B cell (primary cell): ENCODE data around the gene WFS1. TPM values are rescaled to one million over a fixed set of nuclear protein-coding genes. Genes with fewer than 3 reads are reported as not detected.

Experiments used
- ATAC-seq: fragments of 200-7000 bp; cut with Tn5 transposase; one replicate; pipeline ENCODE4 v1.10.0; 2021; ENCODE audit warnings: low read depth, mild to moderate bottlenecking, moderate number of reproducible peaks, moderate library complexity
- CTCF ChIA-PET: fragments of 350-600 bp; sonication (Branson Sonifier 250); formaldehyde crosslinking; loops from one replicate; lab custom pipeline; 2021; ENCODE audit warnings: antibody characterized with exemption, inconsistent platforms; lab: Charles Lee
- POLR2A ChIA-PET: fragments of 350-600 bp; sonication (Branson Sonifier 250); formaldehyde crosslinking; loops from one replicate; lab custom pipeline; 2021; ENCODE audit warnings: antibody characterized with exemption; lab: Charles Lee
- DNase-seq: peaks from one replicate; pipeline ENCODE4 v3.0.0; 2013
- H2AFZ ChIP-seq: 2 replicates; pipeline ENCODE4 v1.6.1; 2012; ENCODE audit warnings: mild to moderate bottlenecking, low read depth, low read length; ENCODE audit not compliant: insufficient read depth, poor library complexity, severe bottlenecking
- H3K27ac ChIP-seq, 2 donors: 1 replicate in 1 of 2; 2 replicates in 1 of 2; pipeline ENCODE4 v1.5.1; 2012 to 2013; ENCODE audit warnings: low read length in 2 of 2, mild to moderate bottlenecking in 2 of 2, moderate library complexity in 1 of 2
- H3K27me3 ChIP-seq, 4 experiments: fragments of 200-600 bp in 1 of 4; sonication (generic) in 1 of 4; replicated peaks in 1 of 4; 1 replicate in 2 of 4; 2 replicates in 2 of 4; pipeline versions ENCODE4 v1.6.1 to v1.7.0; 2013 to 2016; ENCODE audit warnings: low read length in 3 of 4, mild to moderate bottlenecking in 2 of 4, mixed read lengths in 1 of 4, moderate library complexity in 1 of 4; ENCODE audit not compliant: insufficient read depth in 4 of 4, control insufficient read depth in 3 of 4; ENCODE audit errors: control extremely low read depth in 1 of 4
- H3K36me3 ChIP-seq, 2 experiments: replicated peaks in 1 of 2; 1 replicate in 1 of 2; 2 replicates in 1 of 2; pipeline versions ENCODE4 v1.6.1 to v1.7.1; 2013; ENCODE audit warnings: low read length in 1 of 2; ENCODE audit not compliant: insufficient read depth in 2 of 2, control insufficient read depth in 1 of 2; ENCODE audit errors: control extremely low read depth in 1 of 2, extremely low read depth in 1 of 2
- H3K4me1 ChIP-seq, 2 donors: fragments of 200-600 bp in 1 of 2; sonication (generic) in 1 of 2; 1 replicate in 1 of 2; 2 replicates in 1 of 2; pipeline versions ENCODE4 v1.5.1 to v1.6.1; 2013 to 2017; ENCODE audit warnings: low read length in 2 of 2; ENCODE audit not compliant: control insufficient read depth in 2 of 2, insufficient read depth in 2 of 2
- H3K4me2 ChIP-seq: replicated peaks from 2 replicates; pipeline ENCODE3; 2012; ENCODE audit warnings: mild to moderate bottlenecking, low read depth, low read length; ENCODE audit not compliant: poor library complexity, severe bottlenecking
- H3K4me3 ChIP-seq, 5 experiments: fragments of 200-600 bp in 1 of 5; sonication (generic) in 1 of 5; 1 replicate in 3 of 5; 2 replicates in 2 of 5; pipeline versions ENCODE4 v1.5.1 to v1.7.0; 2011 to 2016; ENCODE audit warnings: low read length in 4 of 5, mild to moderate bottlenecking in 4 of 5, low read depth in 2 of 5, control low read depth in 1 of 5, moderate library complexity in 1 of 5; ENCODE audit not compliant: insufficient read depth in 1 of 5; ENCODE audit errors: control extremely low read depth in 1 of 5, extremely low read depth in 1 of 5
- H3K79me2 ChIP-seq: fragments of 200-600 bp; sonication (generic); one replicate; pipeline ENCODE4 v1.6.0; 2016; ENCODE audit warnings: low read length; ENCODE audit not compliant: control insufficient read depth, insufficient read depth
- H3K9ac ChIP-seq: fragments of 200-600 bp; sonication (generic); 2 replicates; pipeline ENCODE4 v1.6.1; 2017; ENCODE audit warnings: mild to moderate bottlenecking, low read length, moderate library complexity
- H3K9me3 ChIP-seq, 3 donors: one replicate each; pipeline versions ENCODE4 v1.6.1 to v1.7.1; 2013; ENCODE audit warnings: low read length in 2 of 3; ENCODE audit not compliant: control insufficient read depth in 2 of 3, insufficient read depth in 1 of 3; ENCODE audit errors: control extremely low read depth in 1 of 3
- H4K20me1 ChIP-seq: 2 replicates; pipeline ENCODE4 v1.6.0; 2012; ENCODE audit warnings: mild to moderate bottlenecking, low read length; ENCODE audit not compliant: insufficient read depth, control insufficient read depth, poor library complexity, severe bottlenecking
- H3K27ac Mint-ChIP-seq: one replicate; pipeline ENCODE4 v1.8.0; 2021; ENCODE audit warnings: mixed read lengths
- H3K27me3 Mint-ChIP-seq: one replicate; pipeline ENCODE4 v1.8.0; 2021; ENCODE audit warnings: mixed read lengths
- H3K4me1 Mint-ChIP-seq: one replicate; pipeline ENCODE4 v1.8.0; 2021; ENCODE audit warnings: mixed read lengths
- H3K4me3 Mint-ChIP-seq: one replicate; pipeline ENCODE4 v1.8.0; 2021; ENCODE audit warnings: mixed read lengths
- H3K9me3 Mint-ChIP-seq: one replicate; pipeline ENCODE4 v1.8.0; 2022; ENCODE audit warnings: mixed read lengths; ENCODE audit not compliant: insufficient read depth
- CTCF ChIP-seq: fragments of 200-600 bp; IDR thresholded peaks from one replicate; pipeline ENCODE4 v1.8.0; 2022; ENCODE audit warnings: antibody characterized with exemption, mild to moderate bottlenecking
- EZH2 ChIP-seq: IDR thresholded peaks from 2 replicates; pipeline ENCODE4 v1.6.1; 2012; ENCODE audit warnings: borderline replicate concordance, low read depth, mild to moderate bottlenecking, moderate library complexity, low read length; ENCODE audit not compliant: insufficient read depth, poor library complexity, severe bottlenecking
- WGBS: methylation state at CpG from one replicate; pipeline ENCODE4 v1.1.5; 2013; ENCODE audit warnings: missing lambda C conversion rate; ENCODE audit not compliant: insufficient coverage; 5-methylcytosine and 5-hydroxymethylcytosine counted together
- intact Hi-C: fragments of 100-400 bp; cut with micrococcal nuclease; formaldehyde crosslinking; loops from one replicate; pipeline ENCODE4 v1.10.0; 2022
- polyA plus RNA-seq: library from polyadenylated mRNA; depleted of rRNA; stranded (reverse); fragments of >200 nt; gene quantifications from 2 replicates; pipeline ENCODE4 v1.2.3, GENCODE V29; 2012
- total RNA-seq, 2 donors: library from RNA; stranded (reverse); fragments of 120-200 nt in 1 of 2; gene quantifications; 1 replicate in 1 of 2; 2 replicates in 1 of 2; pipeline versions ENCODE4 v1.2.3 to v1.2.4, GENCODE V29; 2013 to 2022

The WFS1 gene
- total and polyA plus RNA-seq, 2 donors (not counting 1 experiment from before 2014, with no cell fraction given): 5.8 to 6.7 TPM

- no peaks in the 10 kb centered on the region for H3K4me1 Mint-ChIP-seq
- no peak for DNase-seq
- CTCF ChIA-PET: interaction anchor here (0.9 kb wide), 1 partner anchor 21 kb away, joined by 4 read pairs; no protein-coding TSS in a partner anchor
- no peak overlapping the region for H3K4me3 ChIP-seq
- 81% methylated on average over 15 of the region's 18 CpGs for WGBS
- H3K79me2 ChIP-seq: no peaks in the 10 kb centered on the region
- POLR2A ChIA-PET: no interaction called here
- no peak overlapping the region for H3K4me2 ChIP-seq
- no peak overlapping the region for H2AFZ ChIP-seq
- intact Hi-C loops: no loop called here
- no peak for TF ChIP-seq CTCF
- no peak for TF ChIP-seq EZH2
- H3K4me3 Mint-ChIP-seq: no peak overlapping the region
- peaks cover 6% of the 10 kb centered on the region for H3K27me3 Mint-ChIP-seq
- no peaks in the 10 kb centered on the region for H4K20me1 ChIP-seq
- no peaks in the 10 kb centered on the region for H3K36me3 ChIP-seq
- H3K9ac ChIP-seq: no peak overlapping the region
- peaks cover 0 to 6% (median 0%) of the 10 kb centered on the region in 3 donors for H3K9me3 ChIP-seq
- no peak overlapping the region for H3K27ac Mint-ChIP-seq
- H3K27me3 ChIP-seq: peaks cover 0 to 7% (median 0%) of the 10 kb centered on the region in 4 experiments
- H3K9me3 Mint-ChIP-seq: no peaks in the 10 kb centered on the region
- no peaks in the 10 kb centered on the region for H3K4me1 ChIP-seq
- H3K27ac ChIP-seq: no peak overlapping the region
- ATAC-seq: no peak
Observed at GRCh38 chr4:6229671-6230501, 39.8 kb upstream of the WFS1 start.

GRCh38 chr4:6230502-6230785 is 39.2 kb upstream of the WFS1 start:
- DNase-seq (no peak), ATAC-seq (no peak)
- no peak overlapping the region for H3K4me2 ChIP-seq
- no peak for TF ChIP-seq CTCF
- TF ChIP-seq EZH2: no peak
- ChIA-PET POLR2A (no interaction called here), CTCF (interaction anchor here (0.9 kb wide), 1 partner anchor 20 kb away, joined by 4 read pairs; no protein-coding TSS in a partner anchor)
- 38% methylated on average over 3 of the region's 3 CpGs for WGBS
- H2AFZ ChIP-seq: no peak overlapping the region
- Mint-ChIP-seq H3K4me1 (no peaks in the 10 kb centered on the region), H3K27ac (no peak overlapping the region), H3K4me3 (no peak overlapping the region), H3K27me3 (peaks cover 6% of the 10 kb centered on the region), H3K9me3 (no peaks in the 10 kb centered on the region)
- H3K27ac ChIP-seq: no peak overlapping the region
- H3K9me3 ChIP-seq: peaks cover 0 to 6% (median 0%) of the 10 kb centered on the region in 3 donors
- intact Hi-C loops: no loop called here
- no peak overlapping the region for H3K9ac ChIP-seq
- H3K79me2 ChIP-seq: no peaks in the 10 kb centered on the region
- H3K36me3 ChIP-seq: no peaks in the 10 kb centered on the region
- H3K4me1 ChIP-seq: no peaks in the 10 kb centered on the region
- H3K27me3 ChIP-seq: peaks cover 0 to 7% (median 0%) of the 10 kb centered on the region in 4 experiments
- no peak overlapping the region for H3K4me3 ChIP-seq
- H4K20me1 ChIP-seq: no peaks in the 10 kb centered on the region
